OCI-LY3 (cell line): ENCODE data around the gene MPRIP.

Experiments
- H2AFZ ChIP-seq: fragments of 200-600, 300-600 bp; shearing (Covaris generic); 2 replicates; pipeline ENCODE4 v1.6.0; 2014; ENCODE audit warnings: antibody characterized with exemption, low read depth, low read length
- H3K27ac ChIP-seq: fragments of 200-600, 300-600 bp; sonication (generic); 2 replicates; pipeline ENCODE4 v1.5.1; 2014; ENCODE audit warnings: mild to moderate bottlenecking, low read length, moderate library complexity, mixed read lengths
- H3K27me3 ChIP-seq: fragments of 200-600, 300-600 bp; sonication (generic); 2 replicates; pipeline ENCODE4 v1.6.1; 2014; ENCODE audit warnings: low read depth, low read length, mixed read lengths
- H3K36me3 ChIP-seq: fragments of 200-600, 300-600 bp; sonication (generic); replicated peaks from 2 replicates; pipeline ENCODE3; 2014; ENCODE audit warnings: low read depth, low read length, mixed read lengths
- H3K4me1 ChIP-seq: fragments of 300-600, 200-600 bp; sonication (generic); 2 replicates; pipeline ENCODE4 v1.6.1; 2014; ENCODE audit warnings: low read length, mixed read lengths
- H3K4me2 ChIP-seq: fragments of 200-600, 300-600 bp; sonication (generic); 2 replicates; pipeline ENCODE4 v1.6.1; 2014; ENCODE audit warnings: low read length, mixed read lengths
- H3K4me3 ChIP-seq: fragments of 300-600, 200-600 bp; sonication (generic); 2 replicates; pipeline ENCODE4 v1.5.1; 2014; ENCODE audit warnings: antibody characterized with exemption, mild to moderate bottlenecking, low read length, moderate library complexity
- H3K79me2 ChIP-seq: fragments of 300-600, 200-600 bp; shearing (Covaris generic); 2 replicates; pipeline ENCODE4 v1.6.1; 2014; ENCODE audit warnings: mild to moderate bottlenecking, low read length, mixed read lengths
- H3K9ac ChIP-seq: fragments of 300-600, 200-600 bp; shearing (Covaris generic); 2 replicates; pipeline ENCODE4 v1.6.0; 2014; ENCODE audit warnings: mild to moderate bottlenecking, low read length, moderate library complexity
- H3K9me3 ChIP-seq: fragments of 200-600, 300-600 bp; shearing (Covaris generic); 2 replicates; pipeline ENCODE4 v1.6.1; 2014; ENCODE audit warnings: low read length, mixed read lengths; ENCODE audit not compliant: insufficient read depth
- H4K20me1 ChIP-seq: fragments of 200-600, 300-600 bp; sonication (generic); 2 replicates; pipeline ENCODE4 v1.6.1; 2016; ENCODE audit warnings: low read length, mixed read lengths; ENCODE audit not compliant: insufficient read depth
- EZH2phosphoT487 ChIP-seq: fragments of 200-600 bp; shearing (Covaris generic); IDR thresholded peaks from 2 replicates; pipeline ENCODE4 v1.6.1; 2018; ENCODE audit warnings: antibody characterized with exemption, mixed run types, low read depth
- TF ChIP-seq, protein P1 (sequence below): fragments of 200-600, 300-600 bp; sonication (generic); IDR thresholded peaks from 2 replicates; pipeline ENCODE4 v1.5.1; 2014; ENCODE audit warnings: antibody characterized with exemption, low read length, low read depth

MPRIP gene

DNA sequence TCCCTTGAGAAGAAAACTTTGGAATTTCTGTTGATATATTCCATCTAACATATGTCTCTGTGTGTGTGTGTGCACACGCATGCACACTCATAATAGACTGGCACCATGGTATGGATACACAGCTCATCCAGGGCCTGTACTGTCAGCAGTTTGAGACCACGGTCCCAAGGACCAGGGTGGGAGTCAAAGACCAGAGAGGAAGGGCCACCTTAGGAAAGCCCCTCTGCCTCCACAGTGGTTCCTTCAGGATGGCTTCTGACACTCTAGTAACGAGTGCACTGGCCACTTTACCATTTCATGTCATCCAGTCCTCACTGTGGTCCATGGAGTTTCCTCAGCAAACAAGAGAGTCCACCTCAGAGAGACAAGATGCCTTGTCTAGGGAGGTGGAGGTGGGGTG lies 82.1 kb downstream of the MPRIP start:
- H3K27ac ChIP-seq, result no peak overlapping the region
- no peaks in the 10 kb centered on the region for H3K9me3 ChIP-seq
- no peak for TF ChIP-seq EZH2phosphoT487
- TF ChIP-seq, protein P1, sequence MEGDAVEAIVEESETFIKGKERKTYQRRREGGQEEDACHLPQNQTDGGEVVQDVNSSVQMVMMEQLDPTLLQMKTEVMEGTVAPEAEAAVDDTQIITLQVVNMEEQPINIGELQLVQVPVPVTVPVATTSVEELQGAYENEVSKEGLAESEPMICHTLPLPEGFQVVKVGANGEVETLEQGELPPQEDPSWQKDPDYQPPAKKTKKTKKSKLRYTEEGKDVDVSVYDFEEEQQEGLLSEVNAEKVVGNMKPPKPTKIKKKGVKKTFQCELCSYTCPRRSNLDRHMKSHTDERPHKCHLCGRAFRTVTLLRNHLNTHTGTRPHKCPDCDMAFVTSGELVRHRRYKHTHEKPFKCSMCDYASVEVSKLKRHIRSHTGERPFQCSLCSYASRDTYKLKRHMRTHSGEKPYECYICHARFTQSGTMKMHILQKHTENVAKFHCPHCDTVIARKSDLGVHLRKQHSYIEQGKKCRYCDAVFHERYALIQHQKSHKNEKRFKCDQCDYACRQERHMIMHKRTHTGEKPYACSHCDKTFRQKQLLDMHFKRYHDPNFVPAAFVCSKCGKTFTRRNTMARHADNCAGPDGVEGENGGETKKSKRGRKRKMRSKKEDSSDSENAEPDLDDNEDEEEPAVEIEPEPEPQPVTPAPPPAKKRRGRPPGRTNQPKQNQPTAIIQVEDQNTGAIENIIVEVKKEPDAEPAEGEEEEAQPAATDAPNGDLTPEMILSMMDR, result no peak
- H3K4me2 ChIP-seq, result no peak overlapping the region
- H3K36me3 ChIP-seq, result no peaks in the 10 kb centered on the region
- no peak overlapping the region for H3K4me3 ChIP-seq
- H2AFZ ChIP-seq, result no peak overlapping the region
- H3K4me1 ChIP-seq, result peaks cover 4% of the 10 kb centered on the region; the same call in 1 of the 2 replicates
- no peaks in the 10 kb centered on the region for H4K20me1 ChIP-seq
- no peak overlapping the region for H3K9ac ChIP-seq
- H3K79me2 ChIP-seq, result no peaks in the 10 kb centered on the region
- H3K27me3 ChIP-seq, result no peaks in the 10 kb centered on the region

- H4K20me1 ChIP-seq, result no peaks in the 10 kb centered on the region
- no peaks in the 10 kb centered on the region for H3K79me2 ChIP-seq
- no peaks in the 10 kb centered on the region for H3K9me3 ChIP-seq
- no peak overlapping the region for H3K4me3 ChIP-seq
- no peak overlapping the region for H2AFZ ChIP-seq
- H3K27me3 ChIP-seq, result no peaks in the 10 kb centered on the region
- H3K9ac ChIP-seq, result no peak overlapping the region
- TF ChIP-seq, protein P1, result no peak
- TF ChIP-seq EZH2phosphoT487, result no peak
- no peaks in the 10 kb centered on the region for H3K4me1 ChIP-seq
- H3K27ac ChIP-seq, result no peak overlapping the region
- no peaks in the 10 kb centered on the region for H3K36me3 ChIP-seq
- H3K4me2 ChIP-seq, result no peak overlapping the region
Observed at GRCh38 chr17:17125136-17126084, 83.2 kb downstream of the MPRIP start.

DNA sequence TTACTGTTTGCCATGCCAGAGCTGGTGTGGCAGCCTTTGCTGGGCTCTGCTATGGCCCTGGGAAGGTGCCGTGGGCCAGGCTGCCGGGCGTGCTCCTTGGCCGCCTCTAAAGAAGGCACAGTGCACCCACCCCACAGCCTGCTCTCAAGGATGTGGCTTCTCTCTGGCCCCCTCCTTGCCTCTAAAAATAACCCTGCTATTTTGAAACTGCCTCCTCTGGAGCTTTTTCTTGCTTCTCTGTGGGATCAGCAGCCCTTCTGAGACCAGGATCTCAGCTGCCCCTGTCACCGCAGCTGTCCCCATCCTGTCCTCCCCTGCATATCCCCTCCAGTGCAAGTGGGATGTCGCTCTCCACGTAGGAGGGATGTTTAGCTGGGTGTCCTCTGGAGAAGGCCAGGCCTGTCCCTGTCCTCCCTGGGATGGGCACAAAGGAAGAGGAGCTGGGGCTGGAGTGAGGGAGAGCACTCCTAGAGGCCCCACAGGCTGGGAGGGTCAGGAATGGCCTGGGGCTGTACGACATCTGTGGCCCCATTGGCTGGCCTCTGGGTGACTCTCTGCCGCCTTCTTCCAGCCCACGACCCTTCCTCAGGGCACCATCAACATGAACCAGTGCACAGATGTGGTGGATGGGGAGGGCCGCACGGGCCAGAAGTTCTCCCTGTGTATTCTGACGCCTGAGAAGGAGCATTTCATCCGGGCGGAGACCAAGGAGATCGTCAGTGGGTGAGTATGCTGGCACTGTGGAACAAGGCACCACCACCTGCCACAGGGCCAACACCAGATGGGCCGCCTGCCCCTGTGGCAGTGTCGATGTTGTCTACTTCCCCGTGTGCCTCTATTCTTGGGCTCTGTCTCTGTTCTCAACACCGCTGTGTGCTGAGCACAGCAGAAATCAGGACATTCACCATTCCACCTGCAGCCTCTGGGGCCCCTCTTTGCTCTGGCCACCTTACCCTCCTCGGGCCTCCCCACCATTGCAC lies 84.2 kb downstream of the MPRIP start:
- Histone ChIP-seq H3K36me3 (no peaks in the 10 kb centered on the region), H3K9me3 (no peaks in the 10 kb centered on the region), H3K79me2 (no peaks in the 10 kb centered on the region), H4K20me1 (no peaks in the 10 kb centered on the region), H3K27ac (no peak overlapping the region), H3K4me2 (no peak overlapping the region), H2AFZ (no peak overlapping the region), H3K4me3 (no peak overlapping the region), H3K27me3 (no peaks in the 10 kb centered on the region), H3K4me1 (no peaks in the 10 kb centered on the region), H3K9ac (no peak overlapping the region)
- TF ChIP-seq, protein P1, result no peak
- no peak for TF ChIP-seq EZH2phosphoT487

GRCh38 chr17:17127156-17127555 lies 84.9 kb downstream of the MPRIP start:
- Histone ChIP-seq H3K27me3 (no peaks in the 10 kb centered on the region), H3K9ac (no peak overlapping the region), H3K79me2 (no peaks in the 10 kb centered on the region), H3K27ac (no peak overlapping the region), H3K36me3 (no peaks in the 10 kb centered on the region), H3K9me3 (no peaks in the 10 kb centered on the region), H3K4me1 (no peaks in the 10 kb centered on the region), H3K4me3 (no peak overlapping the region), H4K20me1 (no peaks in the 10 kb centered on the region), H2AFZ (no peak overlapping the region), H3K4me2 (no peak overlapping the region)
- TF ChIP-seq, protein P1, result no peak
- no peak for TF ChIP-seq EZH2phosphoT487
